SK-N-SH treated with all-trans-retinoic acid at 6 μM for 48 hours (cell line): ENCODE data around the gene ZNF771.
A peak's percentile ranks its signal among the peaks of the same experiment; 100 is the strongest.
"Not testable (repeated sequence)": the region's sequence is repeated elsewhere in the genome, so short reads cannot be mapped to it uniquely, and the experiment has no call there.

Experiments
- ATAC-seq: fragments of 200-7000 bp; cut with Tn5 transposase; 3 replicates; pipeline ENCODE4 v1.9.1; 2020; ENCODE audit warnings: mild to moderate bottlenecking, moderate library complexity
- CSDC2 ChIP-seq: fragments of 250-450 bp; sonication (Bioruptor Pico); IDR thresholded peaks from 2 replicates; pipeline ENCODE4 v1.5.0; 2020; ENCODE audit warnings: mild to moderate bottlenecking, moderate library complexity
- ESRRG ChIP-seq: fragments of 250-450 bp; sonication (Bioruptor Pico); IDR thresholded peaks from 2 replicates; pipeline ENCODE4 v1.6.1; 2021; ENCODE audit warnings: mild to moderate bottlenecking
- GLIS3 ChIP-seq: fragments of 250-450 bp; sonication (Bioruptor Pico); IDR thresholded peaks from 2 replicates; pipeline ENCODE4 v1.5.0; 2020; ENCODE audit warnings: mild to moderate bottlenecking, moderate library complexity
- ISL1 ChIP-seq: fragments of 250-450 bp; sonication (Bioruptor Pico); IDR thresholded peaks from 2 replicates; pipeline ENCODE4 v2.1.2; 2022; ENCODE audit warnings: mild to moderate bottlenecking, moderate library complexity
- SNAI2 ChIP-seq: fragments of 250-450 bp; sonication (Bioruptor Pico); IDR thresholded peaks from 2 replicates; pipeline ENCODE4 v1.5.0; 2020; ENCODE audit warnings: mild to moderate bottlenecking, moderate library complexity
- TOX ChIP-seq: fragments of 250-450 bp; sonication (Bioruptor Pico); IDR thresholded peaks from 2 replicates; pipeline ENCODE4 v1.8.0; 2021; ENCODE audit warnings: mild to moderate bottlenecking, moderate library complexity, borderline replicate concordance
- ZC3H10 ChIP-seq: fragments of 250-450 bp; sonication (Bioruptor Pico); IDR thresholded peaks from 2 replicates; pipeline ENCODE4 v1.5.1; 2021; ENCODE audit warnings: mild to moderate bottlenecking, moderate library complexity
- ZFP3 ChIP-seq: fragments of 250-450 bp; sonication (Bioruptor Pico); IDR thresholded peaks from 2 replicates; pipeline ENCODE4 v1.5.0; 2020; ENCODE audit warnings: mild to moderate bottlenecking, moderate library complexity
- ZNF565 ChIP-seq: fragments of 450-650 bp; formaldehyde crosslinking; conservative IDR thresholded peaks from 2 replicates; pipeline ENCODE4 v1.5.0; 2020; ENCODE audit warnings: low read depth, mild to moderate bottlenecking, moderate library complexity
- ZNF70 ChIP-seq: fragments of 450-650 bp; formaldehyde crosslinking; IDR thresholded peaks from 2 replicates; pipeline ENCODE4 v1.5.0; 2020; ENCODE audit warnings: mild to moderate bottlenecking, moderate library complexity
- ZNF8 ChIP-seq: fragments of 450-650 bp; formaldehyde crosslinking; IDR thresholded peaks from 2 replicates; pipeline ENCODE4 v1.5.0; 2020; ENCODE audit warnings: mild to moderate bottlenecking, moderate library complexity
- TF ChIP-seq, protein P1 (sequence below): fragments of 250-450 bp; sonication (Bioruptor Pico); IDR thresholded peaks from 2 replicates; pipeline ENCODE4 v1.5.0; 2020; ENCODE audit warnings: mild to moderate bottlenecking, moderate library complexity
- TF ChIP-seq, protein P2 (sequence below): fragments of 250-450 bp; sonication (Bioruptor Pico); IDR thresholded peaks from 2 replicates; pipeline ENCODE4 v1.8.0; 2021; ENCODE audit warnings: low read depth, mild to moderate bottlenecking, moderate library complexity, borderline replicate concordance
- TF ChIP-seq, protein P3 (sequence below): fragments of 250-450 bp; sonication (Bioruptor Pico); IDR thresholded peaks from 2 replicates; pipeline ENCODE4 v1.8.0; 2020; ENCODE audit warnings: mild to moderate bottlenecking, moderate library complexity, borderline replicate concordance
- TF ChIP-seq, protein P4 (sequence below): fragments of 250-450 bp; sonication (Bioruptor Pico); IDR thresholded peaks from 2 replicates; pipeline ENCODE4 v1.5.1; 2021; ENCODE audit warnings: mild to moderate bottlenecking, moderate library complexity

ZNF771 gene

DNA sequence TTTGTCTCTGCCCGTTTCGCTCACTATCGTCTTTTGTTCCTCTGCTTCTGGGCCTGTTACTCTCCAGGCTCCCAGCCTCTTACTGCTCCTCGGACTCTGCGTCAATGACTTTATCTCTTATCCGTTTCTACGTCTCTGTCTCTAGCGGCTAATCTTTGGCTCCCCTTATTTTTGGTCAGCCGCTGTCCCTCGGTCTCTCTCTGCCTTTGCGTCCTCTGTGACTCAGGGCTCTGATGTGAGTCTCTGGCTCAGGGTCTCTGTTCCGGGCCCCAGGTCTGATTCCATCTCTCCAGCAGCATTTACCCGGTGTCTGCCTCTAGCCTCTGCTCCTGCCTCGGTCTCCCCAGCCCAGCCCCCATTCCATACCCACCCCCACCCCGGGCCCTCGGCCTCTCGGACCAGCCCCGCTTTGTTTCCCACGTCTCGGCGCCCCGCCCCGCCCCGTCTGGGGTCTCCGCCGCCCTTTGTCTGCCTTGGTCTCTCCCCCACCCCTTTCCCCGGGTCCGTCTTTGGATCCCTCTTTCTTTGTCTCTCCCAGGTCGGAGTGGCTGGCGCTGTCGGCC, 12.7 kb upstream of the ZNF771 start (continued):
- no peak for TF ChIP-seq ISL1 (CRISPR knock-in tag)

DNA sequence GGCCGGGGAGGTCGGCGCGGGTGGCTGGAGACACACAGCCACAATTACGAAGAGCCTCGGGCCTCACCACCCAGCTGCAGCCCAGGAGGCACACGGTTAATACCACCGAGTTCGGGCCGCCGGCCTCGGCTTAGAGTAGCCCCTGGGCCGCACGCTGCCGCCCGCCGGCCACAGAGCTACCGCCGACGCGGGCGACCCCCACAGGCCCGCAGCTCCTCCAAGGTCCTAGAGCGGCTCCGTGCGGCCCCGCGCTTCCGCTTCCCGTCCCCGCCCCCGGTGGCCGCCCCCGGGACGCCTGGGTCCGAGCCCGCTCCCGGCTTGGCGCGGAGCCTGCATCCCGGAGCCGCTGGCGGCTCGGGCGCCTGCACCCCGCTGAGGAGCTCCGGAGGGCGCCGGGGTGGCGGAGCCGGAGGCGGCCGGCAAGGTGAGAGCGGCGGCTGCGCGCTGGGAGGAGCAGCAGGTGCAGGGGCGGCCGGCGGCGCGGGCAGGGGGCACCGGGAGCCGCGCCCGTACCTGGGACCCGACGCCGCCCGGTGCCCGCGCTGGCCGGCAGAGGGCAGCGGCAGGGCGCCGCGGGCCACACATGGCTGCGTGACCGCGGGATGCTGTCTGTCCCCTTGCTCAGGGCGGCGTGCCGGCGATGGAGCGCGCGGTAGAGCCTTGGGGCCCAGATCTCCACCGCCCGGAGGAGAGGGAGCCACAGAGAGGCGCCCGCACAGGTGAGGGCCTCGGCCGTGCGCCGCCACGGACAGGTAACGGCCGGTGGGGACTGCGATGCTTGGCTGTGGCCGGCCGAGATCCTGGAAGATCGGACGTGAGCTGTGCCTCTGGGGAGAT, 12.0 kb upstream of the ZNF771 start, which contains the start of gene ZNF48:
Gene ZNF48, plus strand, starts transcription at position 266 of the 837 bp plus-strand sequence. Its CDS starts 375 bp downstream, at position 641.
- peak; percentile 92 for ATAC-seq
- TF ChIP-seq, protein P1, sequence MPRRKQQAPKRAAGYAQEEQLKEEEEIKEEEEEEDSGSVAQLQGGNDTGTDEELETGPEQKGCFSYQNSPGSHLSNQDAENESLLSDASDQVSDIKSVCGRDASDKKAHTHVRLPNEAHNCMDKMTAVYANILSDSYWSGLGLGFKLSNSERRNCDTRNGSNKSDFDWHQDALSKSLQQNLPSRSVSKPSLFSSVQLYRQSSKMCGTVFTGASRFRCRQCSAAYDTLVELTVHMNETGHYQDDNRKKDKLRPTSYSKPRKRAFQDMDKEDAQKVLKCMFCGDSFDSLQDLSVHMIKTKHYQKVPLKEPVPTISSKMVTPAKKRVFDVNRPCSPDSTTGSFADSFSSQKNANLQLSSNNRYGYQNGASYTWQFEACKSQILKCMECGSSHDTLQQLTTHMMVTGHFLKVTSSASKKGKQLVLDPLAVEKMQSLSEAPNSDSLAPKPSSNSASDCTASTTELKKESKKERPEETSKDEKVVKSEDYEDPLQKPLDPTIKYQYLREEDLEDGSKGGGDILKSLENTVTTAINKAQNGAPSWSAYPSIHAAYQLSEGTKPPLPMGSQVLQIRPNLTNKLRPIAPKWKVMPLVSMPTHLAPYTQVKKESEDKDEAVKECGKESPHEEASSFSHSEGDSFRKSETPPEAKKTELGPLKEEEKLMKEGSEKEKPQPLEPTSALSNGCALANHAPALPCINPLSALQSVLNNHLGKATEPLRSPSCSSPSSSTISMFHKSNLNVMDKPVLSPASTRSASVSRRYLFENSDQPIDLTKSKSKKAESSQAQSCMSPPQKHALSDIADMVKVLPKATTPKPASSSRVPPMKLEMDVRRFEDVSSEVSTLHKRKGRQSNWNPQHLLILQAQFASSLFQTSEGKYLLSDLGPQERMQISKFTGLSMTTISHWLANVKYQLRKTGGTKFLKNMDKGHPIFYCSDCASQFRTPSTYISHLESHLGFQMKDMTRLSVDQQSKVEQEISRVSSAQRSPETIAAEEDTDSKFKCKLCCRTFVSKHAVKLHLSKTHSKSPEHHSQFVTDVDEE = 0 out of 2 replicates have a peak, but pooled peaks have one; percentile 35
- TF ChIP-seq ZNF70 (CRISPR knock-in tag) = no peak
- TF ChIP-seq GLIS3 (CRISPR knock-in tag) = 0 out of 2 replicates have a peak, but pooled peaks have one; percentile 57
- no peak for TF ChIP-seq CSDC2 (CRISPR knock-in tag)
- TF ChIP-seq, protein P2, sequence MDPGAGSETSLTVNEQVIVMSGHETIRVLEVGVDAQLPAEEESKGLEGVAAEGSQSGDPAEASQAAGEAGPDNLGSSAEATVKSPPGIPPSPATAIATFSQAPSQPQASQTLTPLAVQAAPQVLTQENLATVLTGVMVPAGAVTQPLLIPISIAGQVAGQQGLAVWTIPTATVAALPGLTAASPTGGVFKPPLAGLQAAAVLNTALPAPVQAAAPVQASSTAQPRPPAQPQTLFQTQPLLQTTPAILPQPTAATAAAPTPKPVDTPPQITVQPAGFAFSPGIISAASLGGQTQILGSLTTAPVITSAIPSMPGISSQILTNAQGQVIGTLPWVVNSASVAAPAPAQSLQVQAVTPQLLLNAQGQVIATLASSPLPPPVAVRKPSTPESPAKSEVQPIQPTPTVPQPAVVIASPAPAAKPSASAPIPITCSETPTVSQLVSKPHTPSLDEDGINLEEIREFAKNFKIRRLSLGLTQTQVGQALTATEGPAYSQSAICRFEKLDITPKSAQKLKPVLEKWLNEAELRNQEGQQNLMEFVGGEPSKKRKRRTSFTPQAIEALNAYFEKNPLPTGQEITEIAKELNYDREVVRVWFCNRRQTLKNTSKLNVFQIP (CRISPR knock-in tag) = 0 out of 2 replicates have a peak, but pooled peaks have one; percentile 64
- peak; percentile 64; the same call in 1 of the 2 replicates for TF ChIP-seq ZFP3 (CRISPR knock-in tag)
- 0 out of 2 replicates have a peak, but pooled peaks have one; percentile 57 for TF ChIP-seq SNAI2 (CRISPR knock-in tag)
- TF ChIP-seq, all 23 proteins: peak for 5

DNA sequence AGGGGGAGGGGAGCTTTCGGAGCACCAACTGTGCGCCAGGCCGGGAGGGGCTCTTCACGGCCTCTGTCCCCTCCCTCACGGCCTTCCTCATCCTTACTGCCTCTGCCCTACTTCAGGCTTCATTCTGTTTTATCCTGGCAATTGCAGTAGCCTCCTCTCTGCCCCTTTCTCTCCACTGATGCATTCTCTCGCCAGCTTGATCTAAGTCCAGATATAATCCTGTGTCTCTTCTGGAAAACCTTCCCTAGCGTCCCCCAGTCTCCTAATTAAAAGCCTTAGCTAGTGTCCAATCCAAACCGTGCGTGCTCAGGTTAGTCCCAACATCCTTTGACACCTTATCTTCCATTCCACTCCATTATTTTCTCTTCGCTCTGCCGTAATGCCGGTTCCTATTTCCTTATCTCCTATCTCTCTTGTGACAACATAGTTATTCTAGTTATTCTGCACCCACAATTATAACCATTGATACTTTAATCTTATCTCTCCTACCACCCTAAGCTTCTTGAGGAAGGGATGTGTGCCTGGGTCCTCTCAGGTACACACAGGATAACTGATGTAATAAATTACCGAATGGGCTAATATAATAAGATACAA, 11.3 kb upstream of the ZNF771 start:
- TF ChIP-seq, protein P1 = no peak
- no peak for TF ChIP-seq CSDC2 (CRISPR knock-in tag)
- no peak for TF ChIP-seq ZNF70 (CRISPR knock-in tag)
- TF ChIP-seq ZC3H10 = no peak
- TF ChIP-seq GLIS3 (CRISPR knock-in tag) = no peak
- no peak for TF ChIP-seq ZNF8
- TF ChIP-seq, protein P3, sequence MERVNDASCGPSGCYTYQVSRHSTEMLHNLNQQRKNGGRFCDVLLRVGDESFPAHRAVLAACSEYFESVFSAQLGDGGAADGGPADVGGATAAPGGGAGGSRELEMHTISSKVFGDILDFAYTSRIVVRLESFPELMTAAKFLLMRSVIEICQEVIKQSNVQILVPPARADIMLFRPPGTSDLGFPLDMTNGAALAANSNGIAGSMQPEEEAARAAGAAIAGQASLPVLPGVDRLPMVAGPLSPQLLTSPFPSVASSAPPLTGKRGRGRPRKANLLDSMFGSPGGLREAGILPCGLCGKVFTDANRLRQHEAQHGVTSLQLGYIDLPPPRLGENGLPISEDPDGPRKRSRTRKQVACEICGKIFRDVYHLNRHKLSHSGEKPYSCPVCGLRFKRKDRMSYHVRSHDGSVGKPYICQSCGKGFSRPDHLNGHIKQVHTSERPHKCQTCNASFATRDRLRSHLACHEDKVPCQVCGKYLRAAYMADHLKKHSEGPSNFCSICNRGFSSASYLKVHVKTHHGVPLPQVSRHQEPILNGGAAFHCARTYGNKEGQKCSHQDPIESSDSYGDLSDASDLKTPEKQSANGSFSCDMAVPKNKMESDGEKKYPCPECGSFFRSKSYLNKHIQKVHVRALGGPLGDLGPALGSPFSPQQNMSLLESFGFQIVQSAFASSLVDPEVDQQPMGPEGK (CRISPR knock-in tag) = no peak
- no peak for TF ChIP-seq ZNF565
- no peak for TF ChIP-seq ESRRG (CRISPR knock-in tag)
- TF ChIP-seq TOX (CRISPR knock-in tag) = no peak
- TF ChIP-seq, protein P4, sequence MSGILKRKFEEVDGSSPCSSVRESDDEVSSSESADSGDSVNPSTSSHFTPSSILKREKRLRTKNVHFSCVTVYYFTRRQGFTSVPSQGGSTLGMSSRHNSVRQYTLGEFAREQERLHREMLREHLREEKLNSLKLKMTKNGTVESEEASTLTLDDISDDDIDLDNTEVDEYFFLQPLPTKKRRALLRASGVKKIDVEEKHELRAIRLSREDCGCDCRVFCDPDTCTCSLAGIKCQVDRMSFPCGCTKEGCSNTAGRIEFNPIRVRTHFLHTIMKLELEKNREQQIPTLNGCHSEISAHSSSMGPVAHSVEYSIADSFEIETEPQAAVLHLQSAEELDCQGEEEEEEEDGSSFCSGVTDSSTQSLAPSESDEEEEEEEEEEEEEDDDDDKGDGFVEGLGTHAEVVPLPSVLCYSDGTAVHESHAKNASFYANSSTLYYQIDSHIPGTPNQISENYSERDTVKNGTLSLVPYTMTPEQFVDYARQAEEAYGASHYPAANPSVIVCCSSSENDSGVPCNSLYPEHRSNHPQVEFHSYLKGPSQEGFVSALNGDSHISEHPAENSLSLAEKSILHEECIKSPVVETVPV = no peak
- no peak for ATAC-seq

DNA sequence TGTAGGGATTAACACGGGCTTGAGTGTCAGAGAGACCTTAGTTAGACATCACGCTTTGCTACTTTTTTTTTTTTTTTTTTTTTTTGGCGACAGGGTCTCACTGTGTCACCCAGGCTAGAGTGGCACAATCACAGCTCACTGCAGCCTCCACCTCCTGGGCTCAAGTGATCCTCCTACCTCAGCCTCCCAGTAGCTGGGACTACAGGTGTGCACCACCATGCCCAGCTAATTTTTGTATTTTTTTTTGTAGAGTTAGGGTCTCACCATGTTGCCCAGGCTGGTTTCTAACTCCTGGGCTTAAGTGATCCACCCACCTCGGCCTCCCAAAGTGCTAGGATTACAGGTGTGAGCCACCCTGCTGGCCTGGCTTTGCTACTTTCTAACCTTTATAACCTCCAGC, 10.8 kb upstream of the ZNF771 start:
- ATAC-seq = not testable (repeated sequence)
